HG02884 (cell line): ENCODE data around the gene CNNM4.

Experiments used
- ATAC-seq: cut with Tn5 transposase; IDR thresholded peaks from one replicate; pipeline ENCODE4 v1.9.1; 2021; ENCODE audit warnings: mild to moderate bottlenecking, moderate library complexity; ENCODE audit not compliant: unreplicated experiment

CNNM4 gene

DNA sequence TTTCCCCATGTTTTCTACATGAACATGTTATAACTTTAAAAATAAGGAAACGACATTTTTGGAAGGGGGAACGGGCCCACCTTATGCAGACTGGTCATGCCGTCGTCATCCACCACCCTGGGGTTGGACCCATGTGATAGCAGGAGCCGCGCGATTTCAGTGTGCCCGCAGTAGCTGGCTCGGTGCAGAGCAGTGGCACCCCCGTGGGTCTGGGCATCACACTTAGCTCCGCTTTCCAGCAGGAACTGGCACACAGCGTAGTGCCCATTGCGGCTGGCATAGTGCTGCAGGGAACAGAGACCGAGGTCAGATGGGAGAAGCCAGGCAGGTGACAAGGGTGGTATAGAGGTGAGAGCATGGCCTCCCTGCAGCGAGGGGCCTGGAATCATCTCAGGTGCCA lies 92.6 kb downstream of the CNNM4 start:
- ATAC-seq, result no peak

DNA sequence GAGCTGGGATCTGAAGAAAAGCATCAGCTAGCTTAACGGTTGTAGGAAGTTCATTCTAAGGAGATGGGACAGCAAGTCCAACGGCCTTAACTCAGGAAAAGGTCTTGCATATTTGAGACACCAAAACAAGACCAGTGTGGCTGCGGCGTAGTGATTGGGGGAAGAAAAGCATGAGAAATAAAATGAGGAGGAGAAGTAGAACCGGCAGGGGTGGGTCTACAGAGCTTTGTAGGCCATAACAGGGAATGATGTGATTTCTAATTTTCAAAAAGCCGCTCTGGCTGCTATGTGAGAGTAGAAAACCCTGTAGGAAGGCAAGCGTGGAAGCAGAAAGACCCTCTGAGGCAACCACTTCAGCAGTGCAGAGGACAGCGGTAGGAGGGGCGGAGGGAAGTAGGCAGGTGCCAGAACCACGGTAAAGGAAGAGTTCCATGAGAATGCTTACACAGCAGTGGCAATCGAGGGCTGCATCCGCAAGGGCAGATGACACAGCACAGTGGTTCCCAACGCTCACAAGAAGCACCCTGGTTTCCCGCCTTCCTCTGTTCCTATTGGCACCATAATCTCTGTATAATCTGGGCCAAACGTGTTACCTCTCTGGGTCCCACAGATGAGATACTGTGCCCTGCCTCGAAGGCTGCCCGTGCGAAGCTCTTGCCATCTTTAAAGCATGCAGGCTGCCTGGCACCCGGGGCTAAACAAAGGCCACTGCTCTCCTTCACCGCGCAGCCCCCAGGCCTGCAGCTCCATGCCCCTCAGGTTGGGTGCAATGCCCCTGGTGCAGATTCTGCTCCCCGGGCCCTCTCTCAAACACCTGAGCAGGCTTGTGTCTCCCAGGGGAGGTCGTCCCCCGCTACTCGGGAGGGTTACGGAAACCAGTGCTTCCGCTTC lies 96.3 kb downstream of the CNNM4 start:
- ATAC-seq, result no peak

DNA sequence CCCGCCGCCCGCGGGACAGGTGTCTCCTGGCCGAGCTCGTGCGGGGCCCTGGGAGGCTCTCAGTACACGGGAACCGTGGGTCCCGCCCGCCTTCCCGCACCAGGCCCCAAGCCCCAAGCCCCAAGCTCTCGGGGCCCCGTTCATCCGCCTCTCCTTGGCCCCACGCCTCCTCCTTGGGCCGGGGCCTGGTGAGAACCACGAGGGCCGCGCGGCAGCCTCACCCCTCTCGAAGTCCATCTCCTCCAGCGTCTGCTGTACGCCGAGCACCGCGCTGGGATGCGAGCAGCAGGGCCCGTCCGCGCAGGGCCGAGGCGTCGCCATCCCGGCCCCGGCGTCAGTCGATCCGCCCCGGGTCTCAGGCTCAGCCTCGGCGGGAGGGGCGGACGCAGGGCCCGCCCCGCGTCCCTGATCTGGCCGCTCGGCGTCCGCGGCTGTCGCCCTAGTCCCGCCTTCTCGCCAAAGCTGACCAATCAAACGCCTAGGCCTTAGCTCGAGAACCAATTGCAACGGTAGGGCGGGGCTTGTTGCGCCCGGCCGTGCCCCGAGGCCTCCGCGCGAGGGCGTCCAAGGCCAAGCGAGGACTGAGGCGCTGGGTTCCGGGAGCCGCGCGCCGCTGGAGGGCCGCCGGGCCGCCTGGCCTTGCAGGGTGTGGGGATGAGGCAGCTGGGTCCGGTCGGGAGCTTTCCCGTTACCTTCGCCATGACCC lies 97.1 kb downstream of the CNNM4 start, which contains the start of gene ANKRD39:
Gene ANKRD39 (minus strand): TSS at position 350 of the 706 bp plus-strand sequence. CDS start 29 bp downstream, at position 321.
- ATAC-seq, result peak; percentile 92

DNA sequence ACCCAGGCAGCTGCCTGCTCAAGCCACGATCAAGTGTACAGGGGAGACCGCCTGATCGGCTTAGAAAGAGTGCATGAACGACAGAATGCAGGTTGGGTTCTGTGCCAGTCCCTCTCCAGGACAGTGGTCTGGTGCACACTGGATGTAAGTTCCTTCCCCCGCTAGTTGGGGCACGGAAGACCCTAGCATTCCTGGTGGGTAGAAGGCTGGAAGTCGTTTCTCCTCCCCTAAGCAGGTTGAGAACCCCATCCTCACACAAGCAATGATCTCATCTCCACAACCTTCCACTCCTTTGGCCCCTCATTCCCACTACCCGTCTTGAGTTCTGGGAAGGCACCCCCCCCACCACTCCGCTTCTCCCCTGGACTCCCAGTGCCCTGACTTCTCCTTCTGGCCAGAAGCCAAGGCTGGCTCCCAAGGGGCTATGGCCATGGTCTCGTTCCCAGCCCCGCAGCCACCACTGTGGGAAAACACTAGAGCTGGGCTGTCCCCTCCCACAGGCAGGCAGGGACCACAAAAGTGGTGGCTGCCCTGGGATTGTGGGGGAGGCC lies 98.5 kb downstream of the CNNM4 start:
- no peak for ATAC-seq

DNA sequence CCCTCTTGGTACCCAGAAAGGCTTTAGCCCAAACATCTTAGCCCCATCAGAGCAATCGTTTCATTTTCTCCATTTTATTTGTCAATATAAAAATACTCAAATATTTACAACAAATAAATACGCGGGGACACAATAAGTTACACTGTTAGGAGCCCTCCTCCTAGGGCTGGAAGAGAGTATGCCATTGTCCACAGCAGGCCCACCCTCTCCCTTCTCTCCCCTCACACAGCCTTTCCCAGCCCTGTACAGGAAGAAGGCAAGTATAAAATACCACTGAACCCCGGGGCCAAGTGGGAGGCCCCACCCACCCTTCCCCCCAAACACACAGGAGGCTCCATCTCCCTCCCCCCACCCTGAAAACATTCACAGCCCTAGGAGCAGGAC lies 99.0 kb downstream of the CNNM4 start:
- ATAC-seq, result no peak

DNA sequence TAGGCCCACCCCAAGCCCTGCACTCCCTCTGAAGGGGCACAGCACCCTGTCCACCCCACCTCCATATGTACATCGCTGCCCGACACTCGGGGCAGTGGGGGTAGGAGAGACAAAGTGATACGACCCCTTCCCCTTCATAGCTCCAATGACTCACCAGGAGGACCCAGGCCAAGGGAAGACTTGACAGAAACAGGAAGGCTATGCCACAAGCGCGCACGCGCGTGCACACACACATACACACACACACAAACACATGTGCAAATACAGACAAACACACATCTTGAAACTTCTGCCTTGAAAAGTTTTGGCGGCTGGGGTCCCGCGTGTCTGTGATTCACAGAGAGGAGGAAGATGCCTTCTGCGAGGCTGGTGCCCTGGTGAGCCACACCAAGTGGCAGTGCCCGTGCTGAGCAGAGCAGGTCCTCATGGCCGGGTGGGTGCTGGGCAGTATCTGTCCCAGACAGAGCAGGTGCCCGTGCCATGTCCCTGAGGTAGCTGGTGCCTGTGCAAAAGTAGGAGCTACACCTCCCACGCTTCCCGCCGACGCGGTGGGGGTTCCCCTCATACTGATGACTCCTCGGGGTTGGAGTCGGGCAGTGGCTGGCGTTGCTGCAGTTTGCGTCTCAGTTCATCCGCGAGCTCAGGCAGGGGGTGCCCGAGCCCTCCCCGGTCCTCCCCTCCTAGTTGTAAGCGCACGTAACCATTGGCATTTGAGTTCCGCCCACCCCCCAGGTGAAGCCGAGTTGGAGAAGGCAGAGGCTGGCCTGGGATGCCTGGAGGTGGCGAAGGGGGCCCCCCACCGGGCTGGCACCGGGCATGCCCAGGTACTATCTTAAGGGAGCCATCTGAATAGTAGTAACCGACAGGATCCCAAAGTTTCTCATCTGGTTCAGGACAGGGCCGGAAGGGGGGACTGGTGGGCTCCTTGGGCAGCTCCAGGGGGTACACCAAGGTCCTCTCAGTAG lies 99.6 kb downstream of the CNNM4 start:
- ATAC-seq, result no peak

DNA sequence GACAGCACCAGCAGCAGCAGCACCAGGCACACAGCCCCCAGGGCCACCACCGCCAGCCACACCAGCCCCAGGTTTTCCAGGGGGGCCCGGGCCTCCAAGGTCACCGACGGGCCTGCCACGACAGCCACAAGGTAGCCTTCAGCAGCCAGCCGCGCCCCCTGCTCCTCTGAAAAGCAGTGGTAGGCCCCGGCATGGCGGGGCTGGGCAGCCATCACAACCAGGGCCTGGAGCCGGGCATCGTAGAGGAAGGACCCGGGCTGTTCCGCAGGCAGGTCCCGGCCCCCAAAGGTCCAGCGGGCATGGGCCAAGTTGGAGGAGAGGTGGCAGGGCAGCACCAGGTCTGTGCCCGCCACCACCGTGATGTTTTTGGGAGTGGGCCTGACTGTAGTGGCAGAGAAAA lies 100.4 kb downstream of the CNNM4 start:
- ATAC-seq, result no peak
